ENCODE data around the gene CLTB. TPM values are rescaled to one million over a fixed set of nuclear protein-coding genes. Genes with fewer than 3 reads are reported as not detected.
A peak's percentile ranks its signal among the peaks of the same experiment; 100 is the strongest.

CLTB gene
- total RNA-seq, 1 experiment from 2014 or later = 34.5 TPM

GRCh38 chr5:176429972-176430371 is 13.6 kb upstream of the CLTB start:
- no peak overlapping the region for H2BK15ac ChIP-seq (ENCODE audit: low read depth, low read length)
- no peak overlapping the region for H3T11ph ChIP-seq (ENCODE audit: low read length)
- H3K79me1 ChIP-seq (ENCODE audit: insufficient read depth, low read depth, low read length, poor library complexity, severe bottlenecking) = no peaks in the 10 kb centered on the region
- H2BK120ac ChIP-seq (ENCODE audit: low read depth, low read length, poor library complexity, severe bottlenecking) = no peak overlapping the region
- no peaks in the 10 kb centered on the region for H3K9me3 ChIP-seq (ENCODE audit: control insufficient read depth, low read depth, low read length)
- H3K4ac ChIP-seq (ENCODE audit: low read depth, low read length) = no peak overlapping the region
- no peaks in the 10 kb centered on the region; a peak in 1 of 4 replicates for H3K4me1 Mint-ChIP-seq
- H4K8ac ChIP-seq (replicated peaks; ENCODE audit: insufficient read length, low read depth, low read length) = no peak overlapping the region
- H3K23me2 ChIP-seq (ENCODE audit: insufficient read length, low read depth, low read length, poor library complexity, severe bottlenecking) = no peaks in the 10 kb centered on the region
- no peak overlapping the region for H3K18ac ChIP-seq (ENCODE audit: insufficient read length, low read depth, low read length)
- H3K4me2 ChIP-seq (ENCODE audit: insufficient read depth, insufficient read length, low read length) = no peak overlapping the region
- WGBS (ENCODE audit: extremely low coverage, insufficient read length, low lambda C conversion rate) = no CpG with 5 or more reads among the region's 4 CpGs
- TF ChIP-seq CTCF (conservative IDR thresholded peaks at IDR 0.05) = no peak
- no peak overlapping the region for H2BK12ac ChIP-seq (ENCODE audit: insufficient read length, low read depth, low read length)
- H3K27ac ChIP-seq (ENCODE audit: insufficient read length, low read depth, low read length) = no peak overlapping the region
- H2BK20ac ChIP-seq (ENCODE audit: low read depth, low read length, poor library complexity, severe bottlenecking) = no peak overlapping the region
- no peak for DNase-seq
- H3K79me2 ChIP-seq (ENCODE audit: insufficient read depth, low read length) = no peaks in the 10 kb centered on the region
- no peak overlapping the region for H4K5ac ChIP-seq (ENCODE audit: insufficient read length, low read depth, low read length)
- no peak overlapping the region for H2BK5ac ChIP-seq (ENCODE audit: insufficient read length, low read length)
- H4K20me1 ChIP-seq (ENCODE audit: control insufficient read depth, insufficient read depth, insufficient read length) = no peaks in the 10 kb centered on the region
- H3K4me3 Mint-ChIP-seq = no peak overlapping the region
- peaks cover 7% of the 10 kb centered on the region for H3K27me3 Mint-ChIP-seq (ENCODE audit: low read depth)
- H3K56ac ChIP-seq (ENCODE audit: insufficient read length, low read depth, low read length) = no peak overlapping the region
- no peak overlapping the region for H2AK5ac ChIP-seq (ENCODE audit: insufficient read length, low read length)
- H3K9ac ChIP-seq (ENCODE audit: extremely low read depth, insufficient read length, low read length) = no peak overlapping the region
- H3K36me3 Mint-ChIP-seq (ENCODE audit: insufficient read depth in 1 of 3, low read depth in 3 of 3) = peaks cover 4 to 13% (median 8%) of the 10 kb centered on the region in 3 experiments; a peak in 5 of 7 replicates
- H2AFZ ChIP-seq (ENCODE audit: low read length) = no peak overlapping the region
- H3K23ac ChIP-seq (ENCODE audit: insufficient read length, low read depth, low read length) = no peak overlapping the region
- H3K14ac ChIP-seq (ENCODE audit: insufficient read depth, low read length) = no peak overlapping the region
- no peak overlapping the region for H4K91ac ChIP-seq (ENCODE audit: insufficient read length, low read depth, low read length)
- no peaks in the 10 kb centered on the region for H3K4me1 ChIP-seq (ENCODE audit: insufficient read depth, low read length)
- peak overlapping the region in 1 of 3 experiments; percentile 22; a peak in 1 of 7 replicates for H3K27ac Mint-ChIP-seq
- no peaks in the 10 kb centered on the region for H3K27me3 ChIP-seq (ENCODE audit: insufficient read depth, low read length)
- peaks cover 28 to 29% of the 10 kb centered on the region in 2 experiments for H3K9me3 Mint-ChIP-seq

Measured in H9 (cell line).